IMR-90 (cell line): ENCODE measurements around the gene PPRC1. TPM values are rescaled to one million over a fixed set of nuclear protein-coding genes. Genes with fewer than 3 reads are reported as not detected.

Experiments
- ATAC-seq: fragments of 200-7000 bp; cut with Tn5 transposase; 2 replicates; pipeline ENCODE4 v1.9.1; 2020; ENCODE audit warnings: low read depth, mild to moderate bottlenecking, moderate library complexity
- BruUV-seq: library from RNA; stranded (reverse); fragments of 400-500 nt; replicated peaks from 2 replicates; lab custom pipeline; 2021; lab: Mats Ljungman, UMichigan
- CTCF ChIA-PET: fragments of 300-600 bp; formaldehyde crosslinking; extraction: SDS; loops from one replicate; lab custom pipeline; 2021; ENCODE audit warnings: antibody characterized with exemption; lab: Yijun Ruan, JAX
- POLR2A ChIA-PET: fragments of 300-600 bp; sonication (Branson Sonifier 250); formaldehyde crosslinking; loops from one replicate; lab custom pipeline; 2022; ENCODE audit warnings: antibody characterized with exemption; ENCODE audit not compliant: unreplicated experiment; lab: Charles Lee
- DNase-seq: peaks from one replicate; pipeline ENCODE4 v3.0.0; 2013
- H2AFZ ChIP-seq: replicated peaks from 2 replicates; pipeline ENCODE3; 2013; ENCODE audit warnings: low read length, mild to moderate bottlenecking; ENCODE audit not compliant: poor library complexity
- H2AK5ac ChIP-seq: 2 replicates; pipeline ENCODE4 v1.6.1; 2013; ENCODE audit warnings: low read depth, low read length, inconsistent platforms
- H2AK9ac ChIP-seq: replicated peaks from 2 replicates; pipeline ENCODE3; 2013; ENCODE audit warnings: mild to moderate bottlenecking, low read depth, low read length, moderate library complexity; ENCODE audit not compliant: poor library complexity
- H2BK120ac ChIP-seq: 2 replicates; pipeline ENCODE4 v1.6.1; 2013; ENCODE audit warnings: low read depth, low read length, inconsistent platforms
- H2BK15ac ChIP-seq: 3 replicates; pipeline ENCODE4 v1.6.1; 2013; ENCODE audit warnings: low read depth, low read length, inconsistent platforms
- H2BK20ac ChIP-seq: 2 replicates; pipeline ENCODE4 v1.6.1; 2013; ENCODE audit warnings: low read depth, mild to moderate bottlenecking, inconsistent platforms, low read length, moderate library complexity
- H2BK5ac ChIP-seq: 2 replicates; pipeline ENCODE4 v1.6.1; 2013; ENCODE audit warnings: mild to moderate bottlenecking, low read depth, low read length, inconsistent platforms; ENCODE audit not compliant: poor library complexity, severe bottlenecking
- H3K14ac ChIP-seq: replicated peaks from 2 replicates; pipeline ENCODE4 v1.6.1; 2013; ENCODE audit warnings: low read depth, low read length, inconsistent platforms
- H3K18ac ChIP-seq: 2 replicates; pipeline ENCODE4 v1.6.1; 2013; ENCODE audit warnings: low read depth, low read length, control low read depth
- H3K23ac ChIP-seq: 2 replicates; pipeline ENCODE4 v1.6.1; 2013; ENCODE audit warnings: low read depth, low read length, inconsistent platforms
- H3K27ac ChIP-seq: 2 replicates; pipeline ENCODE4 v1.5.1; 2013; ENCODE audit warnings: mild to moderate bottlenecking, control low read depth, low read length; ENCODE audit not compliant: insufficient read depth
- H3K27me3 ChIP-seq: 2 replicates; pipeline ENCODE4 v1.6.1; 2013; ENCODE audit warnings: low read length; ENCODE audit not compliant: control insufficient read depth, insufficient read depth
- H3K36me3 ChIP-seq: 2 replicates; pipeline ENCODE4 v1.6.1; 2013; ENCODE audit warnings: low read length, mixed read lengths; ENCODE audit not compliant: control insufficient read depth, insufficient read depth
- H3K4ac ChIP-seq: 2 replicates; pipeline ENCODE4 v1.6.1; 2013; ENCODE audit warnings: low read depth, low read length, inconsistent platforms
- H3K4me1 ChIP-seq: 2 replicates; pipeline ENCODE4 v1.6.1; 2013; ENCODE audit warnings: low read length, mixed read lengths; ENCODE audit not compliant: control insufficient read depth, insufficient read depth
- H3K4me2 ChIP-seq: 2 replicates; pipeline ENCODE4 v1.6.1; 2013; ENCODE audit warnings: low read depth, mild to moderate bottlenecking, control low read depth, low read length, moderate library complexity
- H3K4me3 ChIP-seq: 2 replicates; pipeline ENCODE4 v1.5.1; 2013; ENCODE audit warnings: low read depth, mild to moderate bottlenecking, control low read depth, low read length, moderate library complexity; ENCODE audit not compliant: insufficient read depth
- H3K56ac ChIP-seq: 2 replicates; pipeline ENCODE4 v1.6.1; 2013; ENCODE audit warnings: low read length, inconsistent platforms; ENCODE audit not compliant: insufficient read depth; ENCODE audit errors: extremely low read depth
- H3K79me1 ChIP-seq, 2 experiments: 2 replicates each; pipeline ENCODE4 v1.6.1; 2013; ENCODE audit warnings: low read length in 2 of 2, inconsistent platforms in 1 of 2, low read depth in 1 of 2
- H3K9ac ChIP-seq: 2 replicates; pipeline ENCODE4 v1.6.1; 2013; ENCODE audit warnings: low read depth, low read length, control low read depth
- H3K9me1 ChIP-seq: 2 replicates; pipeline ENCODE4 v1.6.1; 2013; ENCODE audit warnings: low read length, inconsistent platforms; ENCODE audit not compliant: insufficient read depth
- H3K9me3 ChIP-seq: 2 replicates; pipeline ENCODE4 v1.6.1; 2013; ENCODE audit warnings: low read length; ENCODE audit not compliant: control insufficient read depth, insufficient read depth
- H4K20me1 ChIP-seq: 2 replicates; pipeline ENCODE4 v1.6.1; 2013; ENCODE audit warnings: low read length, inconsistent platforms; ENCODE audit not compliant: insufficient read depth
- H4K5ac ChIP-seq: 2 replicates; pipeline ENCODE4 v1.6.1; 2013; ENCODE audit warnings: mild to moderate bottlenecking, low read depth, low read length, control low read depth
- H4K8ac ChIP-seq, 2 experiments: 2 replicates each; pipeline ENCODE4 v1.6.1; 2013; ENCODE audit warnings: low read depth in 2 of 2, low read length in 2 of 2, control low read depth in 1 of 2, inconsistent platforms in 1 of 2
- H4K91ac ChIP-seq: 2 replicates; pipeline ENCODE4 v1.6.1; 2013; ENCODE audit warnings: low read depth, low read length, inconsistent platforms; ENCODE audit not compliant: insufficient read depth
- MAFK ChIP-seq: IDR thresholded peaks from 2 replicates; pipeline ENCODE4 v1.6.1; 2012; ENCODE audit warnings: low read depth, low read length, improper control_type of control experiment
- MAZ ChIP-seq: IDR thresholded peaks from 2 replicates; pipeline ENCODE4 v1.6.1; 2012; ENCODE audit warnings: low read depth, mild to moderate bottlenecking, low read length, improper control_type of control experiment, moderate library complexity, borderline replicate concordance
- RFX5 ChIP-seq: IDR thresholded peaks from 2 replicates; pipeline ENCODE4 v1.8.0; 2012; ENCODE audit warnings: low read depth, mild to moderate bottlenecking, low read length, moderate library complexity
- SMC3 ChIP-seq: fragments of 150-350 bp; IDR thresholded peaks from 2 replicates; pipeline ENCODE4 v1.6.1; 2016; ENCODE audit warnings: low read depth, mild to moderate bottlenecking, antibody characterized with exemption, low read length, moderate library complexity
- WGBS, 2 experiments: methylation state at CpG; one replicate each; pipeline versions ENCODE4 v1.1.5 to v1.1.7; 2013; ENCODE audit warnings: missing lambda C conversion rate in 2 of 2; ENCODE audit not compliant: insufficient read length in 1 of 2; ENCODE audit errors: extremely low coverage in 2 of 2; 5-methylcytosine and 5-hydroxymethylcytosine counted together
- dilution Hi-C: fragments of 300-500 bp; cut with HindIII; formaldehyde crosslinking; loops from one replicate; pipeline ENCODE4 v1.14.3; 2018; ENCODE audit warnings: low sequenced_read_pairs; ENCODE audit not compliant: unreplicated experiment
- in situ Hi-C: fragments of 300-500 bp; cut with MboI; formaldehyde crosslinking; loops from 3 replicates; pipeline ENCODE4 v1.14.3; 2019; ENCODE audit warnings: low sequenced_read_pairs, inconsistent platforms, mixed read lengths
- intact Hi-C: fragments of 100-400 bp; cut with micrococcal nuclease; formaldehyde crosslinking; loops from 2 replicates; pipeline ENCODE4 v1.10.0; 2022
- polyA plus RNA-seq, 3 experiments: library from polyadenylated mRNA; depleted of rRNA; stranded (reverse); fragments of >200 nt; gene quantifications; 2 replicates each; pipeline ENCODE4 v1.2.3, GENCODE V29; 2012; ENCODE audit warnings: low replicate concordance in 1 of 3
- total RNA-seq: library from RNA; depleted of rRNA; stranded (reverse); fragments of >200 nt; gene quantifications from 2 replicates; pipeline ENCODE4 v1.2.3, GENCODE V29; 2012

Gene PPRC1
- total and polyA plus RNA-seq, 2 of the 4 experiments (the other 2 are of a cell fraction), result 11.8 to 38.7 TPM

DNA sequence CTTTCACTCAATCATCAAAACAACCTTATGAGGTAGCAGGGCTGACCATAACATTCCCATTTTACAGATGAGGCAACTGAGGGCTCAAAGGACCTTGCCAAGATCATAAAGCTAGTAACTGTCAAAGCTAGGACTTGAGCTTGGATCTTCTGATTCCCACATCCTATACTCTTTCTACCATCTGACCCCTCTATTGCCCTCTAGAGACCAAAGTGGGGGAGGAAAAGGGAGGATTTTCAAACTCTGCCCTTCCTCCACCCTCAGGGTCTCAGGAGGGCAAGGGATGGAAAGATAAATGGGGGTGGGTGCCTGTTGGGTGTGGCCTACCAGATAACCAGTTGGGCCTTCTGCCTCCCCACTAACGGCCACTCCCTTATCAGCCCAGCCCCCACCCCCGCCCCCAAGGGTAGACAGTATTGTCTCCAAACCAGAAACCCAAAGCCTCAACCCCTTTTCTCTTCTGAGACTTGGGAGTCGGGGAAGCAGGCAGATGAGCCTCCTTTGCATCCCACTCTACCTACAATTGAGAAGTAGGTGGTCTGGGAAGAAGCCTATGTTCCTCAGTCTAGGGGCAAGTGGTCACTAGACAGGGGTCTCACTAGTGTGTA lies 20.5 kb upstream of the PPRC1 start:
- no peak overlapping the region for H2BK120ac ChIP-seq
- no peak overlapping the region for H4K8ac ChIP-seq
- H3K9me3 ChIP-seq, result no peaks in the 10 kb centered on the region
- peak overlapping the region; percentile 79; the same call in 1 of the 2 replicates for H3K23ac ChIP-seq
- H3K4me3 ChIP-seq, result peak overlapping the region; percentile 92; the same call in 1 of the 2 replicates
- H3K56ac ChIP-seq, result no peak overlapping the region
- H2BK15ac ChIP-seq, result no peak overlapping the region
- BruUV-seq, result no TSS peak
- peak overlapping the region; percentile 89 for H3K4me2 ChIP-seq
- H3K9ac ChIP-seq, result peak overlapping the region; percentile 79; the same call in 1 of the 2 replicates
- no CpG with 5 or more reads among the region's 3 CpGs for WGBS, 2 experiments
- peaks cover 19 to 82% of the 10 kb centered on the region in 2 experiments for H3K79me1 ChIP-seq
- intact Hi-C loops, result no loop called here
- no peak overlapping the region for H3K14ac ChIP-seq
- no peaks in the 10 kb centered on the region for H3K27me3 ChIP-seq
- H3K36me3 ChIP-seq, result peaks cover 44% of the 10 kb centered on the region
- CTCF ChIA-PET, result interaction anchor here (0.5 to 0.6 kb wide), 2 partner anchors 19 to 310 kb away, joined by 3 read pairs; no protein-coding TSS in a partner anchor
- peaks cover 23% of the 10 kb centered on the region for H3K4me1 ChIP-seq
- no peak overlapping the region for H2AK9ac ChIP-seq
- no peak overlapping the region for H2BK20ac ChIP-seq
- dilution Hi-C loops, result no loop called here
- no peak overlapping the region for H3K18ac ChIP-seq
- no peak overlapping the region for H2AFZ ChIP-seq
- H4K20me1 ChIP-seq, result peaks cover 67% of the 10 kb centered on the region
- POLR2A ChIA-PET, result no interaction called here
- DNase-seq (no peak), ATAC-seq (no peak)
- no peak overlapping the region for H4K5ac ChIP-seq
- in situ Hi-C loops, result no loop called here
- TF ChIP-seq MAFK, result no peak
- no peak for TF ChIP-seq SMC3
- TF ChIP-seq MAZ, result no peak
- no peak for TF ChIP-seq RFX5
- H3K9me1 ChIP-seq, result peaks cover 21% of the 10 kb centered on the region
- no peak overlapping the region for H3K27ac ChIP-seq
- H4K91ac ChIP-seq, result no peak overlapping the region
- no peak overlapping the region for H2BK5ac ChIP-seq
- H2AK5ac ChIP-seq, result peak overlapping the region; percentile 51; the same call in 1 of the 2 replicates
- H3K4ac ChIP-seq, result no peak overlapping the region
